CD14-positive monocyte (primary cell): ENCODE data around the gene OXCT1. TPM values are rescaled to one million over a fixed set of nuclear protein-coding genes. Genes with fewer than 3 reads are reported as not detected.

Experiments used
- DNase-seq, 3 donors: peaks; one replicate each; pipeline ENCODE4 v3.0.0-alpha.2; 2011 to 2022
- H2AFZ ChIP-seq: 2 replicates; pipeline ENCODE4 v1.6.0; 2012; ENCODE audit warnings: mild to moderate bottlenecking, low read depth, low read length, inconsistent platforms; ENCODE audit not compliant: insufficient read depth, poor library complexity, severe bottlenecking
- H3K27ac ChIP-seq, 2 donors: 1 replicate in 1 of 2; 2 replicates in 1 of 2; pipeline ENCODE4 v1.5.1; 2012 to 2013; ENCODE audit warnings: low read length in 2 of 2, control low read depth in 1 of 2, inconsistent platforms in 1 of 2, low read depth in 1 of 2, mild to moderate bottlenecking in 1 of 2
- H3K27me3 ChIP-seq, 2 donors: one replicate each; pipeline versions ENCODE4 v1.6.0 to v1.6.1; 2011 to 2013; ENCODE audit warnings: low read length in 2 of 2; ENCODE audit not compliant: control insufficient read depth in 2 of 2, insufficient read depth in 2 of 2
- H3K36me3 ChIP-seq, 2 donors: replicated peaks in 1 of 2; 1 replicate in 1 of 2; 2 replicates in 1 of 2; pipeline versions ENCODE4 v1.5.1 to v1.6.1; 2012 to 2013; ENCODE audit warnings: low read length in 2 of 2, control low read depth in 1 of 2, inconsistent platforms in 1 of 2, mild to moderate bottlenecking in 1 of 2; ENCODE audit not compliant: insufficient read depth in 2 of 2, control insufficient read depth in 1 of 2
- H3K4me1 ChIP-seq, 2 donors: 1 replicate in 1 of 2; 2 replicates in 1 of 2; pipeline versions ENCODE4 v1.5.1 to v1.6.1; 2012 to 2013; ENCODE audit warnings: low read length in 2 of 2, control low read depth in 1 of 2, inconsistent platforms in 1 of 2, mild to moderate bottlenecking in 1 of 2, moderate library complexity in 1 of 2; ENCODE audit not compliant: insufficient read depth in 2 of 2, control insufficient read depth in 1 of 2
- H3K4me2 ChIP-seq: replicated peaks from 2 replicates; pipeline ENCODE3; 2012; ENCODE audit warnings: low read length, moderate library complexity, mild to moderate bottlenecking; ENCODE audit not compliant: poor library complexity, severe bottlenecking; ENCODE audit errors: extremely low read depth
- H3K4me3 ChIP-seq, 3 experiments: fragments of 200-600 bp in 1 of 3; sonication (generic) in 1 of 3; replicated peaks in 1 of 3; 1 replicate in 2 of 3; 2 replicates in 1 of 3; pipeline ENCODE4 v1.5.1; 2011 to 2013; ENCODE audit warnings: low read length in 3 of 3, mild to moderate bottlenecking in 3 of 3, control low read depth in 2 of 3, low read depth in 2 of 3, inconsistent platforms in 1 of 3, moderate library complexity in 1 of 3
- H3K79me2 ChIP-seq: 2 replicates; pipeline ENCODE4 v1.6.0; 2012; ENCODE audit warnings: mild to moderate bottlenecking, control low read depth, inconsistent platforms, low read length, moderate library complexity; ENCODE audit not compliant: insufficient read depth
- H3K9ac ChIP-seq: 2 replicates; pipeline ENCODE4 v1.6.0; 2017; ENCODE audit warnings: low read length, mild to moderate bottlenecking; ENCODE audit not compliant: insufficient read depth, poor library complexity, severe bottlenecking
- H3K9me3 ChIP-seq, 2 donors: replicated peaks in 1 of 2; 1 replicate in 1 of 2; 2 replicates in 1 of 2; pipeline versions ENCODE4 v1.5.1 to v1.6.1; 2012 to 2013; ENCODE audit warnings: low read length in 2 of 2, control low read depth in 1 of 2; ENCODE audit not compliant: control insufficient read depth in 1 of 2, insufficient read depth in 1 of 2
- H4K20me1 ChIP-seq: 2 replicates; pipeline ENCODE4 v1.6.0; 2012; ENCODE audit warnings: mild to moderate bottlenecking, low read length, control low read depth, moderate library complexity; ENCODE audit not compliant: insufficient read depth
- H3K27ac Mint-ChIP-seq, 7 donors: one replicate each; pipeline ENCODE4 v1.8.0; 2020; ENCODE audit warnings: mild to moderate bottlenecking in 7 of 7, mixed read lengths in 7 of 7, moderate library complexity in 6 of 7, inconsistent platforms in 2 of 7
- H3K27me3 Mint-ChIP-seq, 3 donors: one replicate each; pipeline ENCODE4 v1.8.0; 2021 to 2022; ENCODE audit warnings: low read depth in 3 of 3, mild to moderate bottlenecking in 3 of 3, mixed read lengths in 3 of 3, moderate library complexity in 3 of 3, inconsistent platforms in 1 of 3
- H3K36me3 Mint-ChIP-seq, 2 donors: one replicate each; pipeline ENCODE4 v1.8.0; 2020; ENCODE audit warnings: mixed read lengths in 2 of 2, inconsistent platforms in 1 of 2, mild to moderate bottlenecking in 1 of 2
- H3K4me1 Mint-ChIP-seq: one replicate; pipeline ENCODE4 v1.8.0; 2020; ENCODE audit warnings: mild to moderate bottlenecking, mixed read lengths
- H3K4me3 Mint-ChIP-seq, 2 donors: one replicate each; pipeline ENCODE4 v1.8.0; 2020; ENCODE audit warnings: mild to moderate bottlenecking in 2 of 2, mixed read lengths in 2 of 2, moderate library complexity in 1 of 2
- H3K9me3 Mint-ChIP-seq, 7 donors: one replicate each; pipeline ENCODE4 v1.8.0; 2020 to 2022; ENCODE audit warnings: mixed read lengths in 7 of 7, mild to moderate bottlenecking in 6 of 7, moderate library complexity in 6 of 7, inconsistent platforms in 2 of 7
- CTCF ChIP-seq: fragments of 200-600 bp; IDR thresholded peaks from one replicate; pipeline ENCODE4 v1.8.0; 2022; ENCODE audit warnings: antibody characterized with exemption, mild to moderate bottlenecking
- WGBS: methylation state at CpG from one replicate; pipeline ENCODE4 v1.1.5; 2013; ENCODE audit warnings: missing lambda C conversion rate; ENCODE audit not compliant: insufficient coverage; 5-methylcytosine and 5-hydroxymethylcytosine counted together
- intact Hi-C, 2 donors: fragments of 100-400 bp; cut with micrococcal nuclease; formaldehyde crosslinking; loops; one replicate each; pipeline versions ENCODE4 v1.15.0 to v1.15.1; 2023
- polyA plus RNA-seq, 3 donors: library from polyadenylated mRNA; depleted of rRNA in 1 of 3; unstranded in 2 of 3; stranded (reverse) in 1 of 3; fragments of 300-500 nt in 2 of 3; fragments of >200 nt in 1 of 3; fragmentation: Illumina TruSeq in 2 of 3; gene quantifications; 1 replicate in 2 of 3; 2 replicates in 1 of 3; pipeline ENCODE4 v1.2.3, GENCODE V29; 2012 to 2021

Gene OXCT1
- polyA plus RNA-seq, 3 donors, result 1.3 to 3.4 (median 1.9) TPM

GRCh38 chr5:41892031-41892430, 21.8 kb upstream of the OXCT1 start:
- TF ChIP-seq CTCF, result no peak
- H3K9ac ChIP-seq, result no peak overlapping the region
- H3K4me1 ChIP-seq, result no peaks in the 10 kb centered on the region
- Mint-ChIP-seq H3K27me3 (peaks cover 11 to 21% (median 19%) of the 10 kb centered on the region in 3 donors), H3K9me3 (peaks cover 0 to 4% (median 0%) of the 10 kb centered on the region in 7 donors), H3K4me3 (no peak overlapping the region), H3K27ac (no peak overlapping the region), H3K4me1 (peaks cover 6% of the 10 kb centered on the region), H3K36me3 (no peaks in the 10 kb centered on the region)
- no peaks in the 10 kb centered on the region for H3K79me2 ChIP-seq
- H3K9me3 ChIP-seq, result no peaks in the 10 kb centered on the region
- DNase-seq, result no peak
- no peaks in the 10 kb centered on the region for H3K36me3 ChIP-seq
- H4K20me1 ChIP-seq, result no peaks in the 10 kb centered on the region
- intact Hi-C loops, result no loop called here
- H3K27ac ChIP-seq, result no peak overlapping the region
- H3K4me2 ChIP-seq, result no peak overlapping the region
- H3K4me3 ChIP-seq, result no peak overlapping the region
- H3K27me3 ChIP-seq, result peaks cover 8 to 10% of the 10 kb centered on the region in 2 donors
- no peak overlapping the region for H2AFZ ChIP-seq

- H3K4me2 ChIP-seq, result no peak overlapping the region
- H3K27ac ChIP-seq, result no peak overlapping the region
- no peaks in the 10 kb centered on the region for H3K36me3 Mint-ChIP-seq
- no peak overlapping the region for H3K4me3 ChIP-seq
- H3K4me3 Mint-ChIP-seq, result no peak overlapping the region
- H2AFZ ChIP-seq, result no peak overlapping the region
- peaks cover 0 to 4% (median 0%) of the 10 kb centered on the region in 7 donors for H3K9me3 Mint-ChIP-seq
- H3K4me1 Mint-ChIP-seq, result peaks cover 3% of the 10 kb centered on the region
- H3K27me3 Mint-ChIP-seq, result peaks cover 11 to 21% (median 17%) of the 10 kb centered on the region in 3 donors
- intact Hi-C loops, result no loop called here
- 100% methylated on average over 2 of the region's 2 CpGs for WGBS
- TF ChIP-seq CTCF, result no peak
- no peak overlapping the region for H3K27ac Mint-ChIP-seq
- DNase-seq, result no peak
- peaks cover 8 to 10% of the 10 kb centered on the region in 2 donors for H3K27me3 ChIP-seq
- no peaks in the 10 kb centered on the region for H4K20me1 ChIP-seq
- H3K4me1 ChIP-seq, result no peaks in the 10 kb centered on the region
- no peaks in the 10 kb centered on the region for H3K79me2 ChIP-seq
- H3K36me3 ChIP-seq, result no peaks in the 10 kb centered on the region
- no peak overlapping the region for H3K9ac ChIP-seq
- no peaks in the 10 kb centered on the region for H3K9me3 ChIP-seq
Observed at GRCh38 chr5:41891066-41891707, 21.0 kb upstream of the OXCT1 start.
